HL-60 (cell line): Measurements from ENCODE around the gene SLC25A10.

Source experiments
- POLR2AphosphoS5 ChIP-seq: IDR thresholded peaks from 2 replicates; pipeline ENCODE4 v1.6.1; 2012; ENCODE audit warnings: low read depth
- REST ChIP-seq: IDR thresholded peaks from 2 replicates; pipeline ENCODE4 v1.6.1; 2012; ENCODE audit warnings: low read depth; ENCODE audit not compliant: insufficient replicate concordance
- TF ChIP-seq, protein P1 (sequence below): IDR thresholded peaks from one replicate; pipeline ENCODE4 v1.5.1; 2011; ENCODE audit warnings: low read length, control low read depth, inconsistent platforms; ENCODE audit not compliant: insufficient read depth

GRCh38 chr17:81694810-81695209 is 17.3 kb upstream of the SLC25A10 start:
- TF ChIP-seq REST, result no peak
- TF ChIP-seq, protein P1, sequence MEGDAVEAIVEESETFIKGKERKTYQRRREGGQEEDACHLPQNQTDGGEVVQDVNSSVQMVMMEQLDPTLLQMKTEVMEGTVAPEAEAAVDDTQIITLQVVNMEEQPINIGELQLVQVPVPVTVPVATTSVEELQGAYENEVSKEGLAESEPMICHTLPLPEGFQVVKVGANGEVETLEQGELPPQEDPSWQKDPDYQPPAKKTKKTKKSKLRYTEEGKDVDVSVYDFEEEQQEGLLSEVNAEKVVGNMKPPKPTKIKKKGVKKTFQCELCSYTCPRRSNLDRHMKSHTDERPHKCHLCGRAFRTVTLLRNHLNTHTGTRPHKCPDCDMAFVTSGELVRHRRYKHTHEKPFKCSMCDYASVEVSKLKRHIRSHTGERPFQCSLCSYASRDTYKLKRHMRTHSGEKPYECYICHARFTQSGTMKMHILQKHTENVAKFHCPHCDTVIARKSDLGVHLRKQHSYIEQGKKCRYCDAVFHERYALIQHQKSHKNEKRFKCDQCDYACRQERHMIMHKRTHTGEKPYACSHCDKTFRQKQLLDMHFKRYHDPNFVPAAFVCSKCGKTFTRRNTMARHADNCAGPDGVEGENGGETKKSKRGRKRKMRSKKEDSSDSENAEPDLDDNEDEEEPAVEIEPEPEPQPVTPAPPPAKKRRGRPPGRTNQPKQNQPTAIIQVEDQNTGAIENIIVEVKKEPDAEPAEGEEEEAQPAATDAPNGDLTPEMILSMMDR, result no peak
- no peak for TF ChIP-seq POLR2AphosphoS5
